HCT116 (cell line): Measurements from ENCODE around the gene ETS2. TPM values are rescaled to one million over a fixed set of nuclear protein-coding genes. Genes with fewer than 3 reads are reported as not detected.

Experiments
- ATAC-seq: fragments of 200-7000 bp; cut with Tn5 transposase; 2 replicates; pipeline ENCODE4 v1.9.1; 2020; ENCODE audit warnings: mild to moderate bottlenecking, moderate library complexity
- BruUV-seq: library from RNA; stranded (reverse); fragments of 400-500 nt; replicated peaks from 2 replicates; lab custom pipeline; 2021; lab: Mats Ljungman, UMichigan
- CTCF ChIA-PET: fragments of 300-600 bp; sonication (Branson Sonifier 250); formaldehyde crosslinking; loops from one replicate; lab custom pipeline; 2021; ENCODE audit warnings: antibody characterized with exemption; lab: Charles Lee
- POLR2A ChIA-PET: fragments of 300-600, 350-600 bp; sonication (Branson Sonifier 250); formaldehyde crosslinking; loops from one replicate; lab custom pipeline; 2021; ENCODE audit warnings: antibody characterized with exemption; lab: Charles Lee
- RAD21 ChIA-PET, 2 experiments: fragments of 300-600 bp; sonication (Branson Sonifier 250); formaldehyde crosslinking; loops; one replicate each; lab custom pipeline; 2023; ENCODE audit warnings: low total read pairs in 2 of 2; ENCODE audit not compliant: uncharacterized antibody in 2 of 2, unreplicated experiment in 2 of 2, low non-redundant PET in 1 of 2; lab: Charles Lee
- DNase-seq: peaks from one replicate; pipeline ENCODE4 v3.0.0-alpha.2; 2010; ENCODE audit warnings: low read depth, low spot score
- H2AFZ ChIP-seq: fragments of 200-600 bp; shearing (Covaris generic), sonication (generic); 2 replicates; pipeline ENCODE4 v1.6.1; 2017; ENCODE audit warnings: low read depth, mixed run types, mixed read lengths, antibody characterized with exemption, low read length; ENCODE audit not compliant: poor library complexity, severe bottlenecking
- H3K27ac ChIP-seq: 2 replicates; pipeline ENCODE4 v1.5.1; 2012; ENCODE audit warnings: low read depth, low read length
- H3K27me3 ChIP-seq: fragments of 200-600 bp; sonication (generic); 2 replicates; pipeline ENCODE4 v1.6.1; 2016; ENCODE audit warnings: mixed run types, low read length, mixed read lengths; ENCODE audit not compliant: insufficient read depth
- H3K36me3 ChIP-seq, 2 experiments: fragments of 200-500 bp in 1 of 2; fragments of 200-600 bp in 1 of 2; sonication (Bioruptor generic) in 1 of 2; sonication (generic) in 1 of 2; 2 replicates each; pipeline versions ENCODE4 v1.5.1 to v1.6.1; 2014 to 2016; ENCODE audit warnings: low read length in 2 of 2, inconsistent platforms in 1 of 2, mixed read lengths in 1 of 2, mixed run types in 1 of 2; ENCODE audit not compliant: insufficient read depth in 2 of 2, control insufficient read depth in 1 of 2
- H3K4me1 ChIP-seq, 2 experiments: fragments of 200-600 bp in 1 of 2; sonication (generic) in 1 of 2; 2 replicates each; pipeline versions ENCODE4 v1.5.1 to v1.6.1; 2012 to 2017; ENCODE audit warnings: low read length in 2 of 2, inconsistent platforms in 1 of 2, mild to moderate bottlenecking in 1 of 2, mixed read lengths in 1 of 2, mixed run types in 1 of 2, moderate library complexity in 1 of 2; ENCODE audit not compliant: insufficient read depth in 2 of 2, control insufficient read depth in 1 of 2
- H3K4me2 ChIP-seq: fragments of 200-600 bp; sonication (generic); 2 replicates; pipeline ENCODE4 v1.6.1; 2017; ENCODE audit warnings: mixed run types, low read length, mixed read lengths
- H3K4me3 ChIP-seq, 2 experiments: fragments of 200-600 bp in 1 of 2; sonication (generic) in 1 of 2; replicated peaks in 1 of 2; 2 replicates each; pipeline ENCODE4 v1.5.1; 2011 to 2016; ENCODE audit warnings: low read length in 2 of 2, control low read depth in 1 of 2, low read depth in 1 of 2, mild to moderate bottlenecking in 1 of 2, mixed read lengths in 1 of 2, mixed run types in 1 of 2
- H3K79me2 ChIP-seq: fragments of 200-600 bp; sonication (generic); 2 replicates; pipeline ENCODE4 v1.6.1; 2017; ENCODE audit warnings: mild to moderate bottlenecking, mixed run types, low read length, moderate library complexity, mixed read lengths; ENCODE audit not compliant: insufficient read depth
- H3K9ac ChIP-seq: fragments of 200-600 bp; sonication (generic); 2 replicates; pipeline ENCODE4 v1.6.1; 2016; ENCODE audit warnings: low read length, mixed read lengths
- H3K9me2 ChIP-seq: fragments of 200-600 bp; sonication (generic), shearing (Covaris generic); 2 replicates; pipeline ENCODE4 v1.6.1; 2017; ENCODE audit warnings: mixed run types, mild to moderate bottlenecking, moderate library complexity; ENCODE audit not compliant: insufficient read depth
- H3K9me3 ChIP-seq, 2 experiments: fragments of 200-500 bp in 1 of 2; fragments of 200-600 bp in 1 of 2; sonication (Bioruptor generic) in 1 of 2; sonication (generic) in 1 of 2; 2 replicates each; pipeline ENCODE4 v1.6.1; 2014 to 2017; ENCODE audit warnings: low read length in 2 of 2, mixed read lengths in 2 of 2, inconsistent platforms in 1 of 2, low read depth in 1 of 2, mild to moderate bottlenecking in 1 of 2, mixed run types in 1 of 2, moderate library complexity in 1 of 2; ENCODE audit not compliant: control insufficient read depth in 1 of 2, insufficient read depth in 1 of 2
- H4K20me1 ChIP-seq: fragments of 200-600 bp; sonication (generic), shearing (Covaris generic); 2 replicates; pipeline ENCODE4 v1.6.1; 2017; ENCODE audit warnings: mixed run types, mild to moderate bottlenecking, moderate library complexity; ENCODE audit not compliant: insufficient read depth
- CBX3 ChIP-seq: IDR thresholded peaks from 2 replicates; pipeline ENCODE4 v1.6.1; 2012; ENCODE audit warnings: low read depth
- EGR1 ChIP-seq: IDR thresholded peaks from 2 replicates; pipeline ENCODE4 v1.6.1; 2012; ENCODE audit warnings: low read depth
- EZH2phosphoT487 ChIP-seq: fragments of 200-600 bp; IDR thresholded peaks from 2 replicates; pipeline ENCODE4 v1.6.1; 2018; ENCODE audit warnings: antibody characterized with exemption, borderline replicate concordance
- POLR2A ChIP-seq: IDR thresholded peaks from 2 replicates; pipeline ENCODE4 v1.7.0; 2011; ENCODE audit warnings: borderline replicate concordance; ENCODE audit not compliant: insufficient read depth, insufficient read length; ENCODE audit errors: extremely low read depth
- POLR2AphosphoS5 ChIP-seq: IDR thresholded peaks from 2 replicates; pipeline ENCODE4 v1.6.1; 2011; ENCODE audit warnings: mild to moderate bottlenecking, low read depth, low read length, moderate library complexity
- SIN3A ChIP-seq: IDR thresholded peaks from 2 replicates; pipeline ENCODE4 v1.6.1; 2012; ENCODE audit warnings: low read depth
- SRF ChIP-seq: IDR thresholded peaks from 2 replicates; pipeline ENCODE4 v1.6.1; 2012; ENCODE audit warnings: low read depth
- YY1 ChIP-seq: IDR thresholded peaks from 2 replicates; pipeline ENCODE4 v1.6.1; 2011; ENCODE audit warnings: low read length, low read depth, moderate library complexity, mild to moderate bottlenecking; ENCODE audit not compliant: insufficient replicate concordance; ENCODE audit errors: extremely low read depth
- ZBTB33 ChIP-seq: IDR thresholded peaks from 2 replicates; pipeline ENCODE4 v1.6.1; 2011; ENCODE audit warnings: mild to moderate bottlenecking, low read length, moderate library complexity; ENCODE audit not compliant: insufficient replicate concordance; ENCODE audit errors: extremely low read depth
- ZFX ChIP-seq: fragments of 450-650 bp; IDR thresholded peaks from 2 replicates; pipeline ENCODE4 v1.6.1; 2017
- intact Hi-C: fragments of 100-400 bp; cut with micrococcal nuclease; formaldehyde crosslinking; loops from 2 replicates; pipeline ENCODE4 v1.10.0; 2022
- total RNA-seq: library from RNA; stranded (reverse); gene quantifications from one replicate; pipeline ENCODE4 v1.2.1, GENCODE V29; 2021; ENCODE audit not compliant: unreplicated experiment
- TF ChIP-seq, protein P1 (sequence below): IDR thresholded peaks from 2 replicates; pipeline ENCODE4 v1.6.1; 2012; ENCODE audit warnings: low read depth
- TF ChIP-seq, protein P2 (sequence below), 3 experiments: fragments of 200-600 bp in 1 of 3; sonication (generic) in 1 of 3; IDR thresholded peaks in 2 of 3; conservative IDR thresholded peaks in 1 of 3; 2 replicates each; pipeline ENCODE4 v1.5.1; 2012 to 2017; ENCODE audit warnings: low read depth in 2 of 3, low read length in 2 of 3, antibody characterized with exemption in 1 of 3, borderline replicate concordance in 1 of 3, control low read depth in 1 of 3, mild to moderate bottlenecking in 1 of 3, mixed read lengths in 1 of 3, mixed run types in 1 of 3, moderate library complexity in 1 of 3; ENCODE audit not compliant: insufficient read depth in 1 of 3
- TF ChIP-seq, protein P3 (sequence below): IDR thresholded peaks from 2 replicates; pipeline ENCODE4 v1.6.1; 2012

ETS2 gene
- total RNA-seq, 1 experiment from 2014 or later = 32.9 TPM

- H3K4me2 ChIP-seq = no peak overlapping the region
Measured at GRCh38 chr21:38815060-38815405, 9.3 kb downstream of the ETS2 start.

DNA sequence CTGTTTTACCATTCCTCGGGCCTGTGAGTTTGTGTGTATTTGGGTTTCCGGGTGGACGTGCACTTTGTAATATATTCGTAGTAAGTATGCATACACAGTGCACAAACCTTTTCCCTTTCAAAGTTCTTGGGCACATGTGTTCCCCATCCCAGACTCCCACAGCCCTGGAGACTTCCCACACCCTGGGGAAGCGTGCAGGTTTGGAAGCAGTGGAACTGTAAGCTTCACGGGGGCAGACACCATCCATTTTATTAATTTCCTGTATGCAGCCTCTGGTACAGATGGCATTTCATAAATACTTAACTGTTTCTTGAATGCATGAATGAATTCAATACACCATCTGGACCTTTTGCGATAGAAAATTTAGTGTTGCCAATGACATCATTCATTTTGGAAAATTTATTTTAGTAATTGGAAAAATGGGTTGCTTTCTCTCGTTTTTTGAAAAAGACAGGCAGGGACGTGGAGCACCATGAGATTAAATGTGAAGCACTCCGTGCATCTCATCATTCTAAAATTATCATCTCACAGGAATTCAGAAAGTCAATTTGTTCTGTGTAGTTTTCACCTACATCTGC is 10.8 kb downstream of the ETS2 start:
- no TSS peak for BruUV-seq
- POLR2A ChIA-PET = interaction anchor here (0.7 to 1.5 kb wide), 2 partner anchors 11 to 158 kb away, joined by 3 to 4 read pairs; partner anchors contain the start of gene ETS2
- no peaks in the 10 kb centered on the region for H3K27me3 ChIP-seq
- H3K4me3 ChIP-seq = no peak overlapping the region
- no peak overlapping the region for H3K9ac ChIP-seq
- H3K4me2 ChIP-seq = no peak overlapping the region
- no peaks in the 10 kb centered on the region for H3K9me3 ChIP-seq
- H2AFZ ChIP-seq = no peak overlapping the region
- ATAC-seq = no peak
- intact Hi-C loops = no loop called here
- CTCF ChIA-PET = interaction anchor here (1.7 kb wide), 1 partner anchor 21 kb away, joined by 3 read pairs; no protein-coding TSS in a partner anchor
- H3K4me1 ChIP-seq = peaks cover 7 to 37% of the 10 kb centered on the region in 2 experiments
- no peaks in the 10 kb centered on the region for H4K20me1 ChIP-seq
- H3K27ac ChIP-seq = no peak overlapping the region
- H3K36me3 ChIP-seq = peaks cover 75 to 82% of the 10 kb centered on the region in 2 experiments
- no peak for DNase-seq
- RAD21 ChIA-PET = interaction anchor here in 1 of 2 experiments (0.7 kb wide), 1 partner anchor 121 kb away, joined by 3 read pairs; no protein-coding TSS in a partner anchor
- H3K9me2 ChIP-seq = no peaks in the 10 kb centered on the region
- H3K79me2 ChIP-seq = peaks cover 41% of the 10 kb centered on the region
- TF ChIP-seq EGR1 (no peak), SIN3A (no peak), POLR2AphosphoS5 (no peak), CBX3 (no peak), ZBTB33 (no peak)
- TF ChIP-seq, protein P1, sequence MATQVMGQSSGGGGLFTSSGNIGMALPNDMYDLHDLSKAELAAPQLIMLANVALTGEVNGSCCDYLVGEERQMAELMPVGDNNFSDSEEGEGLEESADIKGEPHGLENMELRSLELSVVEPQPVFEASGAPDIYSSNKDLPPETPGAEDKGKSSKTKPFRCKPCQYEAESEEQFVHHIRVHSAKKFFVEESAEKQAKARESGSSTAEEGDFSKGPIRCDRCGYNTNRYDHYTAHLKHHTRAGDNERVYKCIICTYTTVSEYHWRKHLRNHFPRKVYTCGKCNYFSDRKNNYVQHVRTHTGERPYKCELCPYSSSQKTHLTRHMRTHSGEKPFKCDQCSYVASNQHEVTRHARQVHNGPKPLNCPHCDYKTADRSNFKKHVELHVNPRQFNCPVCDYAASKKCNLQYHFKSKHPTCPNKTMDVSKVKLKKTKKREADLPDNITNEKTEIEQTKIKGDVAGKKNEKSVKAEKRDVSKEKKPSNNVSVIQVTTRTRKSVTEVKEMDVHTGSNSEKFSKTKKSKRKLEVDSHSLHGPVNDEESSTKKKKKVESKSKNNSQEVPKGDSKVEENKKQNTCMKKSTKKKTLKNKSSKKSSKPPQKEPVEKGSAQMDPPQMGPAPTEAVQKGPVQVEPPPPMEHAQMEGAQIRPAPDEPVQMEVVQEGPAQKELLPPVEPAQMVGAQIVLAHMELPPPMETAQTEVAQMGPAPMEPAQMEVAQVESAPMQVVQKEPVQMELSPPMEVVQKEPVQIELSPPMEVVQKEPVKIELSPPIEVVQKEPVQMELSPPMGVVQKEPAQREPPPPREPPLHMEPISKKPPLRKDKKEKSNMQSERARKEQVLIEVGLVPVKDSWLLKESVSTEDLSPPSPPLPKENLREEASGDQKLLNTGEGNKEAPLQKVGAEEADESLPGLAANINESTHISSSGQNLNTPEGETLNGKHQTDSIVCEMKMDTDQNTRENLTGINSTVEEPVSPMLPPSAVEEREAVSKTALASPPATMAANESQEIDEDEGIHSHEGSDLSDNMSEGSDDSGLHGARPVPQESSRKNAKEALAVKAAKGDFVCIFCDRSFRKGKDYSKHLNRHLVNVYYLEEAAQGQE = no peak
- TF ChIP-seq, protein P2, sequence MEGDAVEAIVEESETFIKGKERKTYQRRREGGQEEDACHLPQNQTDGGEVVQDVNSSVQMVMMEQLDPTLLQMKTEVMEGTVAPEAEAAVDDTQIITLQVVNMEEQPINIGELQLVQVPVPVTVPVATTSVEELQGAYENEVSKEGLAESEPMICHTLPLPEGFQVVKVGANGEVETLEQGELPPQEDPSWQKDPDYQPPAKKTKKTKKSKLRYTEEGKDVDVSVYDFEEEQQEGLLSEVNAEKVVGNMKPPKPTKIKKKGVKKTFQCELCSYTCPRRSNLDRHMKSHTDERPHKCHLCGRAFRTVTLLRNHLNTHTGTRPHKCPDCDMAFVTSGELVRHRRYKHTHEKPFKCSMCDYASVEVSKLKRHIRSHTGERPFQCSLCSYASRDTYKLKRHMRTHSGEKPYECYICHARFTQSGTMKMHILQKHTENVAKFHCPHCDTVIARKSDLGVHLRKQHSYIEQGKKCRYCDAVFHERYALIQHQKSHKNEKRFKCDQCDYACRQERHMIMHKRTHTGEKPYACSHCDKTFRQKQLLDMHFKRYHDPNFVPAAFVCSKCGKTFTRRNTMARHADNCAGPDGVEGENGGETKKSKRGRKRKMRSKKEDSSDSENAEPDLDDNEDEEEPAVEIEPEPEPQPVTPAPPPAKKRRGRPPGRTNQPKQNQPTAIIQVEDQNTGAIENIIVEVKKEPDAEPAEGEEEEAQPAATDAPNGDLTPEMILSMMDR (IDR thresholded peaks at IDR 0.05 in 2 of 3, conservative IDR thresholded peaks at IDR 0.05 in 1 of 3; ENCODE audit: borderline replicate concordance in 1 of 3, insufficient read depth in 1 of 3, low read depth in 2 of 3, low read length in 2 of 3) = no peak
- TF ChIP-seq, protein P3, sequence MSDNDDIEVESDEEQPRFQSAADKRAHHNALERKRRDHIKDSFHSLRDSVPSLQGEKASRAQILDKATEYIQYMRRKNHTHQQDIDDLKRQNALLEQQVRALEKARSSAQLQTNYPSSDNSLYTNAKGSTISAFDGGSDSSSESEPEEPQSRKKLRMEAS = no peak

More at GRCh38 chr21:38815060-38815405, 9.3 kb downstream of the ETS2 start:
- POLR2A ChIA-PET = interaction anchor here (1.5 kb wide), 1 partner anchor 9 kb away, joined by 3 read pairs; the partner anchor contains the start of gene ETS2
- Histone ChIP-seq H3K4me3 (no peak overlapping the region), H3K27ac (no peak overlapping the region), H3K9ac (no peak overlapping the region), H3K79me2 (peaks cover 51% of the 10 kb centered on the region), H2AFZ (no peak overlapping the region), H4K20me1 (no peaks in the 10 kb centered on the region), H3K9me3 (no peaks in the 10 kb centered on the region), H3K9me2 (no peaks in the 10 kb centered on the region), H3K4me1 (peaks cover 7 to 31% of the 10 kb centered on the region in 2 experiments), H3K27me3 (no peaks in the 10 kb centered on the region), H3K36me3 (peaks cover 72 to 81% of the 10 kb centered on the region in 2 experiments)
- ATAC-seq = no peak
- intact Hi-C loops = no loop called here
- CTCF ChIA-PET = no interaction called here
- TF ChIP-seq EZH2phosphoT487 (no peak), POLR2A (no peak), YY1 (no peak), SRF (no peak), ZFX (no peak), SIN3A (no peak)
- BruUV-seq = no TSS peak
- no peak for DNase-seq
- RAD21 ChIA-PET = no interaction called here
